PC-9 (cell line): Measurements from ENCODE around the gene BTBD1.

ENCODE experiments used
- EZH2 ChIP-seq: fragments of 200-600 bp; sonication (generic); IDR thresholded peaks from 2 replicates; pipeline ENCODE4 v1.8.0; 2017; ENCODE audit warnings: antibody characterized with exemption, low read depth
- TF ChIP-seq, protein P1 (sequence below): fragments of 200-600 bp; sonication (generic); conservative IDR thresholded peaks from 2 replicates; pipeline ENCODE4 v1.6.1; 2017; ENCODE audit warnings: mixed run types, antibody characterized with exemption, mild to moderate bottlenecking, moderate library complexity

DNA sequence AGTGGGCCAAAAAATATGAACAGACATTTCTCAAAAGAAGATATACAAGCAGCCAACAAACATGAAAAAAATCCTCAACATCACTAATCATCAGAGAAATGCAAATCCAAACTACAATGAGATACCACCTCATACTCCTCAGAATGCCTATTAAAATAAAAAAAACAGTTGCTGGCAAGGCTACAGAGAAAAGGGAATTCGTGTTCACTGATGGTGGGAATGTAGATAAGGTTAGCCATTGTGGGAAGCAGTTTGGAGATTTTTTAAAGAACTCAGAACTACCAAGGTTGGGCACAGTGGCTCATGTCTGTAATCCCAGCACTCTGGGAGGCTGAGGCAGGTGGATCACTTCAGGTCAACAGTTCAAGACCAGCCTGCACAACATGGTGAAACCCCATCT lies 27.8 kb downstream of the BTBD1 start:
- TF ChIP-seq, protein P1, sequence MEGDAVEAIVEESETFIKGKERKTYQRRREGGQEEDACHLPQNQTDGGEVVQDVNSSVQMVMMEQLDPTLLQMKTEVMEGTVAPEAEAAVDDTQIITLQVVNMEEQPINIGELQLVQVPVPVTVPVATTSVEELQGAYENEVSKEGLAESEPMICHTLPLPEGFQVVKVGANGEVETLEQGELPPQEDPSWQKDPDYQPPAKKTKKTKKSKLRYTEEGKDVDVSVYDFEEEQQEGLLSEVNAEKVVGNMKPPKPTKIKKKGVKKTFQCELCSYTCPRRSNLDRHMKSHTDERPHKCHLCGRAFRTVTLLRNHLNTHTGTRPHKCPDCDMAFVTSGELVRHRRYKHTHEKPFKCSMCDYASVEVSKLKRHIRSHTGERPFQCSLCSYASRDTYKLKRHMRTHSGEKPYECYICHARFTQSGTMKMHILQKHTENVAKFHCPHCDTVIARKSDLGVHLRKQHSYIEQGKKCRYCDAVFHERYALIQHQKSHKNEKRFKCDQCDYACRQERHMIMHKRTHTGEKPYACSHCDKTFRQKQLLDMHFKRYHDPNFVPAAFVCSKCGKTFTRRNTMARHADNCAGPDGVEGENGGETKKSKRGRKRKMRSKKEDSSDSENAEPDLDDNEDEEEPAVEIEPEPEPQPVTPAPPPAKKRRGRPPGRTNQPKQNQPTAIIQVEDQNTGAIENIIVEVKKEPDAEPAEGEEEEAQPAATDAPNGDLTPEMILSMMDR, result no peak
- no peak for TF ChIP-seq EZH2
